HPDE6-E6E7 (cell line): ENCODE results near the gene CDH2.

Source experiments
- DNase-seq: peaks from one replicate; pipeline ENCODE4 v3.0.0; 2011; ENCODE audit warnings: missing footprints; ENCODE audit errors: extremely low spot score

CDH2 gene

GRCh38 chr18:28088477-28088876, 88.5 kb downstream of the CDH2 start:
- no peak for DNase-seq

GRCh38 chr18:28086670-28087552, 90.0 kb downstream of the CDH2 start:
- no peak for DNase-seq

GRCh38 chr18:28081516-28081915, 95.4 kb downstream of the CDH2 start:
- no peak for DNase-seq

- DNase-seq, result no peak
Observed at GRCh38 chr18:28080876-28081300, 96.0 kb downstream of the CDH2 start.

GRCh38 chr18:28079883-28080282, 97.0 kb downstream of the CDH2 start:
- no peak for DNase-seq

- DNase-seq, result no peak
Observed at GRCh38 chr18:28078849-28079248, 98.1 kb downstream of the CDH2 start.

- DNase-seq, result no peak
Observed at GRCh38 chr18:28078298-28078697, 98.6 kb downstream of the CDH2 start.

GRCh38 chr18:28075501-28075900, 101.4 kb downstream of the CDH2 start:
- no peak for DNase-seq

- no peak for DNase-seq
Observed at GRCh38 chr18:28074076-28074475, 102.9 kb downstream of the CDH2 start.

GRCh38 chr18:28073658-28074057, 103.3 kb downstream of the CDH2 start:
- no peak for DNase-seq

- DNase-seq, result no peak
Observed at GRCh38 chr18:28071199-28071598, 105.7 kb downstream of the CDH2 start.

GRCh38 chr18:28068207-28068606, 108.7 kb downstream of the CDH2 start:
- no peak for DNase-seq

- DNase-seq, result no peak
Observed at GRCh38 chr18:28067346-28067745, 109.6 kb downstream of the CDH2 start.

- DNase-seq, result no peak
Observed at GRCh38 chr18:28065793-28066186, 111.1 kb downstream of the CDH2 start.

GRCh38 chr18:28065031-28065792, 111.7 kb downstream of the CDH2 start:
- no peak for DNase-seq

GRCh38 chr18:28063926-28064325, 113.0 kb downstream of the CDH2 start:
- DNase-seq, result no peak

- no peak for DNase-seq
Observed at GRCh38 chr18:28063271-28063761, 113.6 kb downstream of the CDH2 start.

GRCh38 chr18:28062443-28062842, 114.5 kb downstream of the CDH2 start:
- DNase-seq, result no peak

GRCh38 chr18:28059861-28060260, 117.1 kb downstream of the CDH2 start:
- no peak for DNase-seq

- DNase-seq, result no peak
Observed at GRCh38 chr18:28050545-28050944, 126.4 kb downstream of the CDH2 start.

- no peak for DNase-seq
Observed at GRCh38 chr18:28048612-28049011, 128.3 kb downstream of the CDH2 start.

GRCh38 chr18:28045880-28046279, 131.1 kb downstream of the CDH2 start:
- no peak for DNase-seq
